ENCODE measurements around the gene URAD. TPM values are rescaled to one million over a fixed set of nuclear protein-coding genes. Genes with fewer than 3 reads are reported as not detected.

URAD gene
- total RNA-seq, 1 donor from 2014 or later: not detected

DNA sequence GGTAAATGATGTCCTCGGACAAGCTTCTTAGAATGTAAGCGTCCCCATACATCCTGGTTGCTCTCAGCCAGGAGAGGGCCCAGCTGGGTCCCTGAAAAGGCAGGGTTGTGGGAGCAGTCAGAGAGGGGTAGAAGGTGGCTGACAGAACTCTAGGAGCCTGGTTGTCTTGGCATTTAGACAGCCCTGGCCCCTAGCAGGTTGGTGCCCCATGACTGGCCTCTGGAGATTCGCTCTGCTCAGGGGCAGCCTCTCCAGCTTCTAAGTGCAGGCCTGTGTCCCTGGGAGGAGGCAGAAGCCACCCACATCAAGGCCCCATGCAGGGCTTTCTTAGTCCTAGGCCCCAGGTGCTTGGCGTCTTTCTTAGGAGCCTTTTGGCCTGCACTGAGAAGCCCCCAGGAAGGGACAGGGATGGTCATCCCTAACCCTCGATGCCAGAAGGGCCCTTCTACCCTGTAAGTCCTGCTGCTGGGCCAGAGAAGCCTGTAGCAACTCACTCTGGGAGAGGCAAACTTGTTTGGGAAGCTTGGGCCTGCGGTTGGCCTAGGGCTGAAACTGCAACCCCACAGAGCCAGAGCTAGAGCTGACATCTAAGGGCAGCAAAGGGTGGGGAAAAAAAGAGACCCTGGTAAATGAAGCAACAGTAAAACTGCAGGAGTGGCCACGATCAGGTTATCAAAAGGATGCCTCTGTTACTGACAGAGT lies 16.6 kb downstream of the URAD start:
- DNase-seq (no peak), ATAC-seq (no peak)
- peaks cover 13% of the 10 kb centered on the region for H3K4me1 ChIP-seq
- H3K36me3 ChIP-seq: no peaks in the 10 kb centered on the region
- H3K27ac ChIP-seq: no peak overlapping the region
- intact Hi-C loops (cut with DNase I): no loop called here
- peaks cover 100% of the 10 kb centered on the region for H3K27me3 ChIP-seq (ENCODE audit: low read depth)
- TF ChIP-seq, protein P1, sequence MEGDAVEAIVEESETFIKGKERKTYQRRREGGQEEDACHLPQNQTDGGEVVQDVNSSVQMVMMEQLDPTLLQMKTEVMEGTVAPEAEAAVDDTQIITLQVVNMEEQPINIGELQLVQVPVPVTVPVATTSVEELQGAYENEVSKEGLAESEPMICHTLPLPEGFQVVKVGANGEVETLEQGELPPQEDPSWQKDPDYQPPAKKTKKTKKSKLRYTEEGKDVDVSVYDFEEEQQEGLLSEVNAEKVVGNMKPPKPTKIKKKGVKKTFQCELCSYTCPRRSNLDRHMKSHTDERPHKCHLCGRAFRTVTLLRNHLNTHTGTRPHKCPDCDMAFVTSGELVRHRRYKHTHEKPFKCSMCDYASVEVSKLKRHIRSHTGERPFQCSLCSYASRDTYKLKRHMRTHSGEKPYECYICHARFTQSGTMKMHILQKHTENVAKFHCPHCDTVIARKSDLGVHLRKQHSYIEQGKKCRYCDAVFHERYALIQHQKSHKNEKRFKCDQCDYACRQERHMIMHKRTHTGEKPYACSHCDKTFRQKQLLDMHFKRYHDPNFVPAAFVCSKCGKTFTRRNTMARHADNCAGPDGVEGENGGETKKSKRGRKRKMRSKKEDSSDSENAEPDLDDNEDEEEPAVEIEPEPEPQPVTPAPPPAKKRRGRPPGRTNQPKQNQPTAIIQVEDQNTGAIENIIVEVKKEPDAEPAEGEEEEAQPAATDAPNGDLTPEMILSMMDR (IDR thresholded peaks at IDR 0.05): no peak
- no peaks in the 10 kb centered on the region for H3K9me3 ChIP-seq
- H3K4me3 ChIP-seq: no peak overlapping the region

DNA sequence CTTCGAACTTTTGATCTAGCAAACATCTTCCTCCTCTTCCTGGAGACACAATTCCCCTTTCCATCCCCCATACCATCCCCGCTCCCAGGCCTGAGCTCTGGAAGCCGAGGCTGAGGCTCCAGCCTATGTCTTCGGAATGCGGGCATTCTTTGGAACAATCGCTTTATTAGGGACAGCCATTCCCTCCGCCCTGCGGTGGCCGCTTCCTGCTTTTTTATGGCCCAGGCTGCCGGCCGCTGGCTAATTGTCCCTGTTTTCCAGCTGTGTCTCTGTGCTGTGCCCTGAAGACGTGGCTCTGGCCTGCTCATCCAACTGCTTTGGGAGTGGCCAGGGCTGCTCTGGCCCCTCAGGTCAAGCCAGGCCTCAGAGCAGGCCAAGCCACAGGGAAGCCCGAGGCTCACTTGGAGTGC lies 17.3 kb downstream of the URAD start:
- Histone ChIP-seq H3K9me3 (no peaks in the 10 kb centered on the region), H3K4me3 (no peak overlapping the region), H3K27me3 (ENCODE audit: low read depth) (peaks cover 100% of the 10 kb centered on the region), H3K4me1 (peaks cover 20% of the 10 kb centered on the region), H3K27ac (no peak overlapping the region), H3K36me3 (no peaks in the 10 kb centered on the region)
- intact Hi-C loops (cut with DNase I): no loop called here
- ATAC-seq (no peak), DNase-seq (no peak)
- TF ChIP-seq, protein P1 (IDR thresholded peaks at IDR 0.05): no peak

DNA sequence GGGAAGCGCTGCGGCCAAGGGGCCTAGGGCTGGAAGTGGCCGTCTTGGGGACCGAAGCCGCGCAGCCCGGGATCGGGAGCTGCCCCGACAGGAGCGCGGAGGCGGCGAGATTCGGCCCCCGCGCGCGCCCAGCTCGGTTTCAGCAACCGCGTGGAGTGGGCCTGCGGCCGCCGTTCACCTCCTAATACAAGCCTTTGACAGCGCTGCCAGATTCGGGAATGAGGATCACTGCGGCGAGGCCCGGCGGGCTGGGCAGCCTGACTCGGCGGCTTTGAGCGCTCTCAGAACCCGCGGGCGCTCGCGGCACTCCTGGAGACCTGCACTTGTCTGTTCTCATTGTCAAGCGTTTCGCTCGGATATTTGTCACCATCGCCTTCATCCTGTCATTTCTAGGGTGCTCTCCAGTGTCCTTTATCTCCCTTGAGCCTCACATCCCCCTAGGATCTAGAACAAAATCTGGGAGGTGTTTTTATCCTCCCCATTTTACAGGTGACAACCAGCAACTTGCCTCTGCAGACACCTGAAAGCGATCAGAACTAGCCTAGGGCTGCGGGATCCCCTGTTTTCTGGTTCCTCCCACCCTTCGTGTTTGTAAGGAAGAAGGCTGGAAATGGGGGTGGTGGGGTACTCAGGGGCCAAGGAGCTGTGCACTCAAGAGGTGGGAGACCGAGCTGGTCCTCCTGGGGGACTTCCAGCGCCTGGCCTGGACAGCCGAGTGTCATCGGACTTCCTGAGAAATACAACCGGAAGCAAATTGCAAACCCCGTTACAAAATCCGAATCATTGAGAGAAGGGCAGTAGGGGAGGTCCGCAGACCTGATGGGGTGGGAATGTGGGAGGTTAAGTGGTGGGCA lies 17.9 kb downstream of the URAD start:
- DNase-seq (no peak), ATAC-seq (no peak)
- Histone ChIP-seq H3K4me3 (no peak overlapping the region), H3K27ac (no peak overlapping the region), H3K27me3 (ENCODE audit: low read depth) (peaks cover 100% of the 10 kb centered on the region), H3K36me3 (no peaks in the 10 kb centered on the region), H3K9me3 (no peaks in the 10 kb centered on the region), H3K4me1 (peaks cover 22% of the 10 kb centered on the region)
- intact Hi-C loops (cut with DNase I): no loop called here
- TF ChIP-seq, protein P1 (IDR thresholded peaks at IDR 0.05): no peak

- Histone ChIP-seq H3K9me3 (no peaks in the 10 kb centered on the region), H3K27ac (no peak overlapping the region), H3K4me3 (no peak overlapping the region), H3K4me1 (peaks cover 22% of the 10 kb centered on the region), H3K27me3 (ENCODE audit: low read depth) (peaks cover 100% of the 10 kb centered on the region), H3K36me3 (no peaks in the 10 kb centered on the region)
- TF ChIP-seq, protein P1 (IDR thresholded peaks at IDR 0.05): no peak
- ATAC-seq (no peak), DNase-seq (no peak)
- intact Hi-C loops (cut with DNase I): no loop called here
Measured at GRCh38 chr13:27969866-27970229, 18.6 kb downstream of the URAD start.

GRCh38 chr13:27969082-27969865 lies 19.2 kb downstream of the URAD start, which contains the start of gene CDX2:
TSS of gene CDX2 (minus strand) at chr13:27969315. CDS start at chr13:27969006, 309 bp downstream.
- DNase-seq (no peak), ATAC-seq (no peak)
- intact Hi-C loops (cut with DNase I): no loop called here
- no peak within 1 kb of the TSS for H3K27ac ChIP-seq
- H3K27me3 ChIP-seq (ENCODE audit: low read depth): peaks cover 100% of the 10 kb centered on the region
- TF ChIP-seq, protein P1 (IDR thresholded peaks at IDR 0.05): no peak
- peaks cover 22% of the 10 kb centered on the region for H3K4me1 ChIP-seq
- no peaks in the 10 kb centered on the region for H3K9me3 ChIP-seq
- no peak within 1 kb of the TSS for H3K4me3 ChIP-seq
- H3K36me3 ChIP-seq: no peaks in the 10 kb centered on the region
